Fibroblast of lung (primary cell): Measurements from ENCODE around the gene FETUB.

ENCODE experiments used
- CTCF ChIP-seq, 2 donors: IDR thresholded peaks in 1 of 2; conservative IDR thresholded peaks in 1 of 2; 1 replicate in 1 of 2; 2 replicates in 1 of 2; pipeline ENCODE4 v1.5.1; 2011 to 2012; ENCODE audit warnings: low read length in 2 of 2, control low read depth in 1 of 2, inconsistent platforms in 1 of 2, low read depth in 1 of 2, mild to moderate bottlenecking in 1 of 2
- EZH2 ChIP-seq: IDR thresholded peaks from 2 replicates; pipeline ENCODE4 v1.5.1; 2012; ENCODE audit warnings: low read length, control low read depth, mild to moderate bottlenecking; ENCODE audit errors: missing control alignments

GRCh38 chr3:186682812-186683211 is 42.6 kb downstream of the FETUB start:
- TF ChIP-seq CTCF (conservative IDR thresholded peaks at IDR 0.05 in 1 of 2, IDR thresholded peaks at IDR 0.05 in 1 of 2; ENCODE audit: low read depth in 1 of 2, low read length in 2 of 2) = no peak
- no peak for TF ChIP-seq EZH2
